HG03103 (cell line): ENCODE measurements around the gene VTN.

Source experiments
- ATAC-seq: cut with Tn5 transposase; IDR thresholded peaks from one replicate; pipeline ENCODE4 v1.9.1; 2021; ENCODE audit warnings: low read depth; ENCODE audit not compliant: unreplicated experiment

Gene VTN

GRCh38 chr17:28370035-28370743, at the start of gene VTN:
TSS of gene VTN (minus strand) at chr17:28370307. CDS start at chr17:28370203, 104 bp downstream.
- ATAC-seq = no peak

DNA sequence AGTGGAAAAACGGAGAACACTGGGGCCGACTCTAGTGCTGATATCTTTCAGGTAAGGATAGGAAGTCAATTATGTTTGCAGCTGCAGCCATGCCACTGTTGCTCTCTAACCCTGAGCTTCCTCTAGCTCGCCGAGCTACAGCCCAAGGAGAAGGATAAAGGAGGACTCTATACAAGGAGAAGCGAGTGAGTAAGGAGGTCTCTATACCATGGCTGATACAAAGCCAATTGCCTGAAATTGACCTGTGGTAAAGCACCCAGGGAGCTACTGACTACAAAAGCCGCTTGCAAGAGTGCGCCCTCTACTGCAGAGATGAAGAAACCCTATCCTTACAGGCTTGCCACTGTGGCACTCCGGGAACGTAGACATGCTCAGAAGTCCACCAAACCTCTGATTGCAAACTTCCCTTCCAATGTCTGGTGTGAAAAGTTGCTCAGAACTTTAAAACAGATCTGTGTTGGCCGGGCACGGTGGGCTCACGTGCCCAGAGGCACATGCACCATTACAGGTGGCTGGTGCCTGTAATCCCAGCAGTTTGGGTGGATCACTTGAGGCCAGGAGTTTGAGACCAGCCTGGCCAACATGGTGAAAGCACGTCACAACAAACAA, 46.7 kb upstream of the VTN start:
- no peak for ATAC-seq

DNA sequence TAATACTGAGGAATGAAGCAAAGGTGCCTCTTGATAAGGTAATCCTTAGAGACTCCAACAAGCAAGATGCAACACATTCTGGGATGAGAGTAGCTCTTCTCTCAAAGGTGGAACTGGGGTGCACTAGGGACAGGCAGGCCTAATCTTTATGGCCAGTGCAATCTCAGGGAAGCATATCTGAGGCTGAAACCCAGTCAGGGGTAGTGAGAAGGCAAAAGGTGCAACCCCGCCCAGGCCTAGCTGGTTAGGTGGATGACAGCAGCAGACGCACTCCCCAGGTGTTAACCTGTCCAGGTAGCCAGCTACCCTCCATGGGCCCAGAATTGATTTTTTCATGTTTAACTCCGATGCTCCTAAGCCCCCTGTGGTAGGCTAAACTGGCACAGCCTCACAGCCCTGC, 45.8 kb upstream of the VTN start:
- ATAC-seq = no peak

DNA sequence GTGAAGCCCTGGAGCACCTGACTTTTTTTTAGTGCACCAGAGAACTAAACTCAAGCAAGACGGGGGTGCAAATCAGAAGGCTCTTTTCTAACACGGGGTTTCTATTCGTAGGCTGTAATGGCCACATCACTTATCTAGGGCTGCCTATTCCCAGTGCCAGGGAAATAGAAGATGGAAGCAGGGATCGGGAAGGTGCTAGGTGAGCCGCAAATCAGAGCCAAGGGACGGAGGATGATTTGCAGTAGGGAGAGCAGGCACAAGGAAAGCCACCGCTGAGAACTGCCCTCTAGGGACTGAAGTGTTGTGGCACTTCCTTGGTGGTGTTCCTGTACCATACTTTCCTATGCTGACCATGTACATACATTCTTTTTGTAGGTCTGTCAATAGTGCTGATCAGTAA, 43.7 kb upstream of the VTN start:
- ATAC-seq = no peak

- no peak for ATAC-seq
Observed at GRCh38 chr17:28412099-28412498, 42.0 kb upstream of the VTN start.

DNA sequence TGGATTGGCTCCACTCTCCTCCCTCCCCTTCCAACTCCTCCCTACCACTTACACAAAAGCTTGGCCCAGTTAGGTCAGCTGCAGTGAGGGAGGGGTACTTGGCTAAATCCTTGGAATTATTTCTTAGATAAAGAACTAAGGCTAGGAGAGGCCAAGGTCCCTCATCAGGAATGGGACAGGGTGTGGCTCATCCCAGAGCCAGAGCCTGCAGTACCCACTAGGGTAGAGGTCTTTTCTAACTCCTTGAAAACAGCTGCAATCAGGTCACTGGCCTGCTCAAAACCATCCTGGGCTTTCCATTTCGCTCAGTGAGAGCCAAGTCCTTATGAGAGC, 37.8 kb upstream of the VTN start:
- no peak for ATAC-seq

DNA sequence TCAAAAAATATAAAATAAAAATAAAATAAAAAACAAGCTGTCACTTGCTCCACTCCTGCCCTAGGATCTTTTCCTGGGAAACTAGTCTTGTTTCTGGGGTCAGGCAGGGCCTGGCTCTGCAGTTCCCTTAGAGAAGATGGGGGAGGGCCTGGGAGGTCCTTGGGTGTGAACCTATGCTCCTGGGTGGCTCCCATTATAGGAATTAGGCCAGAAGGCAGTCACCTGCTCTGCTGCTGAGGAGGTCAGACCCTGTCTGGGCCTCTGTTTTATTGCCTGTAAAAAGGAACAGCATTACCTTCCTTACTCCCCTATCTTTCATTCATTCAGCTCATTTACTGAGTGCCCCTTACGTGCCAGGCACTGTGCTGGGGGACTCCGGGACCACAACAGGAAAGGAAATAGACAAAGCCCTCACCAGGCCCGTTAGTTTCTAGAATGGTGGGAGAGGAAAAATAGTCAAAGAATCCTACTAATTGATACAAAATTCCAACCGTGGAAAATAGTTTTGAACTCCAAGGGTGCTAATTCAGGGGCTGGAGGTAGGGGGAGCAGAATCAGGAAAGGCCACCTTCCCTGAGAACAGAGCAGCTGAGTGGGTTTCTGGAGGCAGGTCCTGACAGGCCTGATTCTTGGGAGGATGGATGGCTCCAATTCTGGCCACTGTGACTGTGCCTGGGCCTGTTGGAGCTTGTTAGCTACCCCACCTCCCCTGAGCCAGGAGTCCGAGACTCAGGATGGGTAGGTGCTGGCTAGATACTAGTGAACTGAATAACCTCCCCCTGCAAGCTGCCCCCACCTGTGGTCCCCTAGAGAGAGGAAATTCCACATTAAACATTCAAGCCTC, 37.2 kb upstream of the VTN start:
- no peak for ATAC-seq

GRCh38 chr17:28406473-28406814, 36.3 kb upstream of the VTN start:
- ATAC-seq = no peak

DNA sequence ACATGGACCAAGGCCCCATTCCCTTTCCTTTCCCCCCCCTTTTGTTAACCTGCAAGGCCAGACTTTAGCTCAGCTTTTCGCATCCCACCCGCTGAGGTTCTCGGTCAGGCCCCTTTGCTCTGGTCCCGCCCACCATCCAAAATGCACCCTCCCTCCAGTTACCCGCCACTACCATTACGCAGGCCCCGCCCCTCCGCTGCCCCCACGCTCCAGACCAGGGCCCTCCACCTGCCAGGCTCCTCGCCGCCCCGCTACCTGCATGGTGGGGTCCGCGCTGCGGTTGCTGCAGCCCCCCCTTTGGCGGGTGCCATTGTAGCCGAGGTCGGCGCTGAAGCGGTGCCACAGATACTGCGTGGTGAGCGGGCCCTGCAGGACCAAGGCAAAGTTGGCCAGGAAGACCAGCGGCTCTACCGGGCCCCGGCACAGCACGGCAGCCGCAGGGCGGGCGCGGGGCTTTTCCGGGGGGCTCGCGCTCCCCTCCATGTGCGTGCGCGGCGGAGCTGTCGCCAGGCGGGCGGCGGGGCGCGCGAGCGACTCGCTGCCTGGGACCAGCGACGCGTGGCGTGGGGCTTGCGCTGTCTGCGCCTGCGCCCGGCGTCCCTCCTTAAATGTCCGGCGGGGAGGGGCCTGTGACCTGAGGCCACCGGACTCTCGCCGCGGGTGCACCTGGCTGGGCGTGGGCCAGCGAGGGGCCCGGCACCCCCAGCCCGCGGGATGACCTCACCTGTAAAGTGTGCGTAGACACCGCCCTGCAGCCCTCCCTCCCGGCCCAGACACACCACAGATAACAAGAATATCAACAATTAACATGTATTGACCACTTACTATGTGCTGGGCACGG, 35.7 kb upstream of the VTN start, which contains the start of gene SLC46A1:
Gene SLC46A1, minus strand, starts transcription at position 581 of the 841 bp plus-strand sequence. Its CDS starts 98 bp downstream, at position 483.
- ATAC-seq = no peak

- no peak for ATAC-seq
Observed at GRCh38 chr17:28404812-28405570, 34.9 kb upstream of the VTN start.

GRCh38 chr17:28404461-28404811, 34.3 kb upstream of the VTN start:
- no peak for ATAC-seq

GRCh38 chr17:28404007-28404406, 33.9 kb upstream of the VTN start:
- no peak for ATAC-seq

GRCh38 chr17:28402844-28403243, 32.7 kb upstream of the VTN start:
- no peak for ATAC-seq

DNA sequence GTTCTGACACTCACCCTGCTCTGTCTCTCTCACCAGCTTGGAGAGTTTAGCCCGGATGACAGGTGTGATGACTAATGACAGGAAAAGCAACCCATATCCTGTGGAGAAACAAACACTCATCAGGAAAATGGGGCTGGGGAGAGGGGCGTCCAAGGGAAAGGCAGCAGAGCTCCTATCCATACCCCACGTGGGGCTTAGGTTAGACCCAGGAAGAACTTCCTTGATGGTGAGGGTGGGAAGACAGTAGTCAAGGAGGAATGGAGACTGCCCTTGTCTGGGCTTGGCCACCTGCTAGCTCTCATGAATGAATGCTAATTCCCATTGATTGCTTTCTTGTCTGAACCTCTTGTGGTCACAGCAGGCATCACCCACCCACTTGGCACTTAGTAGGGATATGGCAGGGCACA, 32.1 kb upstream of the VTN start:
- ATAC-seq = no peak

DNA sequence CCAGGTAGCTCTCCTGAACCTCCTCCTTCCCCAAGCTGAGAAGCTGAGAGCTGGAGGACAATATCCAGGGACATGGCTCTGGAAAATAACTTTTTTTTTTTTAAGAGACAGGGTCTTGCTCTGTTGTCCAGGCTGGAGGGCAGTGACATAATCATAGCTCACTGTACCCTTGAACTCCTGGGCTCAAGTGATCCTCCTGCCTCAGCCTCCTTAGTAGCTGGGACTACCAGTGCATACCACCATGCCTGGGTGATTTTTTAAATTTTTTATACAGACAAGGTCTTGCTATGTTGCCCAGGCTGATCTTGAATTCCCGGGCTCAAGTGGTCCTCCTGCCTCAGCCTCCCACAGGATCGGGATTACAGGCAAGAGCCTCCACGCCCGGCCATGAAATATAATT, 29.7 kb upstream of the VTN start:
- ATAC-seq = no peak

GRCh38 chr17:28398280-28398981, 28.3 kb upstream of the VTN start:
- no peak for ATAC-seq

GRCh38 chr17:28397687-28398279, 27.7 kb upstream of the VTN start:
- ATAC-seq = no peak

DNA sequence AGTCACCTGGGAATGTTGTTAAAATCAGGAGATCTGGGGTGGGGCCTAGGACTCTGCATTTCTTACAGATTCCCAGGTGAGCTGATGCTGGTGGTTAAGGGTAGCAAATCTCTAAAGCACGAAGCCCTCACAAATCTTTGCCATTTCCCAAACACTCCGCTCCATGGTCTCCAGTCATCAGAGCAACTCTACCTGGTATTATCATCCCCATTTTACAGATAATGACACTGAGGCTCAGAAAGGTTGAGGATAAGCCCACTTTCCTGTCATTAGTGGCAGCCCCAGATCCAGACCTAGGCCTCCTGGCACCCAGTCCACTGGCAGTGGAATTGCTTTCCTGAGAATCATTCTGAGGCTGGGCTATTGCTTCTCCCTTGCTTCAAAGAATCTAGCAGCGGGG, 27.2 kb upstream of the VTN start:
- ATAC-seq = no peak

DNA sequence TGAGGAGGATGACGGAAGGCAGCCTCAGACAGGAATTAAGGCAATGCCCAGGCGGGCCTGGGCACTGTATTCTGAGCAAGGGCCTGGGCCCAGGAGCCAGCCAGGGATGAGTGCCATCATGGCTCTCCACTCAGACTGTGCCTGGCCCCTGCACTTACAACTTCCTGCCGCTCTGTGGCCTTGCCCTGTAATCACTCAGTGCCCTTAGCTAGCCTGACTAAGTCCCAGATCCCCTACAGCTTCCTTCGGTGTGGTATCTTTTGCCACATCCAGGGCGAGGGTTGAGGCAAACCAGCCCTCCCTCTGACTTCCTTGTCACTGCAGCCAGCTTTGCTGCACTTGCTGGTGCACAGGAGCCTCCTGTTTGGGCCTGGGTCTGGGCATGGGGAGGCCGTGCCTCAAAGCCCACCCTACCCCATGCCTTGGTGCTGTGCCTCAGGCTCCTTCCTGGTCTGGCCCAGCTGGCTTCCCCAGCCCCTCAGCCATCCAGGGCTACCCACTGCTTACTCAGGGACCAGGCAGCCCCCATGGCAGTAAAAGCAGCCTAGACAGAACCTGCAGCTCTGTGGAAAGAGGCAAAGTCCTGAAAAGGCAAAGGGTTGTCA, 26.6 kb upstream of the VTN start:
- ATAC-seq = no peak
